ENCODE measurements around the gene KAT6B. TPM values are rescaled to one million over a fixed set of nuclear protein-coding genes. Genes with fewer than 3 reads are reported as not detected.

The KAT6B gene
- total and polyA plus RNA-seq, 2 donors (not counting 1 experiment from before 2014, with no cell fraction given): 8.6 to 111 TPM

DNA sequence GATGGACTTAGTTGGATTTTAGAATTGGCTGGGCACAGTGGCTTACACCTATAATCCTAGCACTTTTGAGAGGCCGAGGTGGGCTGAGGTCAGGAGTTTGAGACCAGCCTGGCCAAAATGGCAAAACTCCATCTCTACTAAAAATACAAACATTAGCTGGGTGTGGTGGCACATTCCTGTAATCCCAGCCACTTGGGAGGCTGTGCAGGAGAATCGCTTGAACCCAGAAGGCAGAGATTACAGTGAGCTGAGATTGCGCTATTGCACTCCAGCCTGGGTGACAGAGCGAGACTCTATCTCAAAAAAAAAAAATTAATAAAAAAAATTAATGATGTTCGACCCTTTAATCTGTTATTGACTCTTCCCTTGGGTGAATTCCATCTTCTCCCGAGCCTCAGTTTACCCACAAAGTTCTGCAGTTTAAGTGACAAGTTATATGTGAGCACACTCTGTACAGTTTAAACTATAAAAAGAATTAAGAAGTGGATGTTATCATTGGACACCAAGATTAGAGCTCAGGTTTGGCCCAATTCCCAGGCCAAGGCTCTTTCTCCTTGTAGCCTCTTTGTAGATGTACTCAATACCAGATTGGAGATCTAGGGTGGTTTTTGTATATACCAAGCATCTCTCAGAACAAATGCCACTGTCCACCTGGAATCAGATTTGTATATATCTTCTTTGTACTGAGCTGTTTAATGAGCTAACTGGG lies 15.0 kb downstream of the KAT6B start:
- WGBS (ENCODE audit: insufficient coverage): no CpG with 5 or more reads among the region's 6 CpGs
- no peaks in the 10 kb centered on the region for H3K27me3 Mint-ChIP-seq
- H3K27ac ChIP-seq (ENCODE audit: low read length in 2 of 2): no peak overlapping the region
- no peak overlapping the region for H2AFZ ChIP-seq (ENCODE audit: insufficient read depth, low read depth, low read length, poor library complexity, severe bottlenecking)
- intact Hi-C loops (cut with micrococcal nuclease): no loop called here
- TF ChIP-seq CTCF (IDR thresholded peaks at IDR 0.05): no peak
- TF ChIP-seq EZH2 (IDR thresholded peaks at IDR 0.05; ENCODE audit: borderline replicate concordance, insufficient read depth, low read depth, low read length, poor library complexity, severe bottlenecking): no peak
- no peaks in the 10 kb centered on the region for H3K9me3 ChIP-seq (ENCODE audit: control extremely low read depth in 1 of 3, control insufficient read depth in 2 of 3, insufficient read depth in 1 of 3, low read length in 2 of 3)
- H3K9ac ChIP-seq (ENCODE audit: low read length): no peak overlapping the region
- no peaks in the 10 kb centered on the region for H4K20me1 ChIP-seq (ENCODE audit: control insufficient read depth, insufficient read depth, low read length, poor library complexity, severe bottlenecking)
- peaks cover 58% of the 10 kb centered on the region for H3K79me2 ChIP-seq (ENCODE audit: control insufficient read depth, insufficient read depth, low read length)
- no peak overlapping the region for H3K4me3 Mint-ChIP-seq
- ATAC-seq (ENCODE audit: low read depth): no peak
- CTCF ChIA-PET: no interaction called here
- peaks cover 4 to 12% of the 10 kb centered on the region in 2 experiments for H3K36me3 ChIP-seq (replicated peaks in 1 of 2; ENCODE audit: control extremely low read depth in 1 of 2, control insufficient read depth in 1 of 2, extremely low read depth in 1 of 2, insufficient read depth in 2 of 2, low read length in 1 of 2)
- no peaks in the 10 kb centered on the region for H3K4me1 ChIP-seq (ENCODE audit: control insufficient read depth in 2 of 2, insufficient read depth in 2 of 2, low read length in 2 of 2)
- POLR2A ChIA-PET: no interaction called here
- no peak overlapping the region for H3K27ac Mint-ChIP-seq
- no peaks in the 10 kb centered on the region for H3K9me3 Mint-ChIP-seq (ENCODE audit: insufficient read depth)
- no peak for DNase-seq
- H3K27me3 ChIP-seq (replicated peaks in 1 of 4; ENCODE audit: control extremely low read depth in 1 of 4, control insufficient read depth in 3 of 4, insufficient read depth in 4 of 4, low read length in 3 of 4): no peaks in the 10 kb centered on the region
- peaks cover 21% of the 10 kb centered on the region for H3K4me1 Mint-ChIP-seq
- H3K4me2 ChIP-seq (replicated peaks; ENCODE audit: low read depth, low read length, poor library complexity, severe bottlenecking): no peak overlapping the region
- no peak overlapping the region for H3K4me3 ChIP-seq (ENCODE audit: control extremely low read depth in 1 of 5, extremely low read depth in 1 of 5, insufficient read depth in 1 of 5, low read depth in 2 of 5, low read length in 4 of 5)

GRCh38 chr10:74842301-74842954 lies 16.0 kb downstream of the KAT6B start:
- Mint-ChIP-seq H3K27me3 (no peaks in the 10 kb centered on the region), H3K4me3 (no peak overlapping the region), H3K4me1 (peaks cover 22% of the 10 kb centered on the region), H3K27ac (no peak overlapping the region), H3K9me3 (ENCODE audit: insufficient read depth) (no peaks in the 10 kb centered on the region)
- Histone ChIP-seq H3K4me1 (ENCODE audit: control insufficient read depth in 2 of 2, insufficient read depth in 2 of 2, low read length in 2 of 2) (no peaks in the 10 kb centered on the region), H4K20me1 (ENCODE audit: control insufficient read depth, insufficient read depth, low read length, poor library complexity, severe bottlenecking) (no peaks in the 10 kb centered on the region), H3K27ac (ENCODE audit: low read length in 2 of 2) (no peak overlapping the region), H3K36me3 (replicated peaks in 1 of 2; ENCODE audit: control extremely low read depth in 1 of 2, control insufficient read depth in 1 of 2, extremely low read depth in 1 of 2, insufficient read depth in 2 of 2, low read length in 1 of 2) (peaks cover 4 to 12% of the 10 kb centered on the region in 2 experiments), H3K79me2 (ENCODE audit: control insufficient read depth, insufficient read depth, low read length) (peaks cover 53% of the 10 kb centered on the region), H3K4me3 (ENCODE audit: control extremely low read depth in 1 of 5, extremely low read depth in 1 of 5, insufficient read depth in 1 of 5, low read depth in 2 of 5, low read length in 4 of 5) (no peak overlapping the region), H2AFZ (ENCODE audit: insufficient read depth, low read depth, low read length, poor library complexity, severe bottlenecking) (no peak overlapping the region), H3K9me3 (ENCODE audit: control extremely low read depth in 1 of 3, control insufficient read depth in 2 of 3, insufficient read depth in 1 of 3, low read length in 2 of 3) (no peaks in the 10 kb centered on the region), H3K9ac (ENCODE audit: low read length) (no peak overlapping the region), H3K4me2 (replicated peaks; ENCODE audit: low read depth, low read length, poor library complexity, severe bottlenecking) (no peak overlapping the region), H3K27me3 (replicated peaks in 1 of 4; ENCODE audit: control extremely low read depth in 1 of 4, control insufficient read depth in 3 of 4, insufficient read depth in 4 of 4, low read length in 3 of 4) (no peaks in the 10 kb centered on the region)
- WGBS (ENCODE audit: insufficient coverage): no CpG with 5 or more reads among the region's 1 CpG
- intact Hi-C loops (cut with micrococcal nuclease): no loop called here
- DNase-seq (no peak), ATAC-seq (ENCODE audit: low read depth) (no peak)
- ChIA-PET POLR2A (interaction anchor here (0.5 kb wide), 1 partner anchor 547 kb away, joined by 3 read pairs; no protein-coding TSS in a partner anchor), CTCF (interaction anchor here (0.6 kb wide), 1 partner anchor 679 kb away, joined by 3 read pairs; no protein-coding TSS in a partner anchor)
- TF ChIP-seq EZH2 (IDR thresholded peaks at IDR 0.05; ENCODE audit: borderline replicate concordance, insufficient read depth, low read depth, low read length, poor library complexity, severe bottlenecking) (no peak), CTCF (IDR thresholded peaks at IDR 0.05) (no peak)
